Large intestine (tissue), 12 donors: ENCODE data around the gene CNBP. TPM values are rescaled to one million over a fixed set of nuclear protein-coding genes. Genes with fewer than 3 reads are reported as not detected.
A peak's percentile ranks its signal among the peaks of the same experiment; 100 is the strongest.
"Not testable (repeated sequence)": the region's sequence is repeated elsewhere in the genome, so short reads cannot be mapped to it uniquely, and the experiment has no call there.

Source experiments
- DNase-seq, 2 donors: peaks; one replicate each; pipeline versions ENCODE4 v3.0.0 to v3.0.0-alpha.2; 2013
- H3K27ac ChIP-seq: one replicate; pipeline ENCODE4 v1.5.1; 2013; ENCODE audit warnings: low read length
- H3K27me3 ChIP-seq: 2 replicates; pipeline ENCODE4 v1.6.1; 2013; ENCODE audit warnings: low read length; ENCODE audit not compliant: control insufficient read depth, insufficient read depth
- H3K36me3 ChIP-seq: 2 replicates; pipeline ENCODE4 v1.6.1; 2013; ENCODE audit warnings: low read length; ENCODE audit not compliant: control insufficient read depth, insufficient read depth
- H3K4me1 ChIP-seq: one replicate; pipeline ENCODE4 v1.6.1; 2013; ENCODE audit warnings: low read length; ENCODE audit not compliant: control insufficient read depth, insufficient read depth
- H3K4me3 ChIP-seq: one replicate; pipeline ENCODE4 v1.5.1; 2013; ENCODE audit warnings: low read length
- H3K9me3 ChIP-seq: one replicate; pipeline ENCODE4 v1.6.1; 2013; ENCODE audit warnings: mild to moderate bottlenecking, low read depth, low read length, moderate library complexity; ENCODE audit not compliant: control insufficient read depth
- WGBS: methylation state at CpG from one replicate; pipeline ENCODE4 v1.1.5; 2013; ENCODE audit warnings: low lambda C conversion rate; ENCODE audit not compliant: insufficient coverage; 5-methylcytosine and 5-hydroxymethylcytosine counted together
- long read RNA-seq, 11 donors: transcript quantifications; one replicate each; lab custom pipeline, GENCODE V29; 2026
- polyA plus RNA-seq: library from polyadenylated mRNA; unstranded; fragments of 120-200 nt; gene quantifications from one replicate; pipeline ENCODE4 v1.2.1, GENCODE V29; 2013

CNBP gene
- 310 TPM for polyA plus RNA-seq
- long read RNA-seq, donor 1, transcript CNBP-204 (5 exons, 1,641 nt): minor isoform, 14 of 90 reads
- long read RNA-seq, donor 1, transcript CNBP-201 (5 exons, 1,664 nt): minor isoform, 31 of 90 reads
- long read RNA-seq, donor 1, transcript CNBP-207 (5 exons, 1,626 nt): major isoform, 33 of 90 reads
- long read RNA-seq, donor 1, partial matches to known transcripts: 0 of 90 reads
- long read RNA-seq, donor 1, other reads (novel, unspliced or antisense): 7 of 90 reads
- long read RNA-seq, donor 2, transcript CNBP-201 (5 exons, 1,664 nt): major isoform, 74 of 264 reads
- long read RNA-seq, donor 2, transcript CNBP-207 (5 exons, 1,626 nt): minor isoform, 73 of 264 reads
- long read RNA-seq, donor 2, transcript CNBP-209 (2 exons, 641 nt): minor isoform, 5 of 264 reads
- long read RNA-seq, donor 2, transcript CNBP-204 (5 exons, 1,641 nt): minor isoform, 20 of 264 reads
- long read RNA-seq, donor 2, partial matches to known transcripts: 69 of 264 reads
- long read RNA-seq, donor 2, other reads (novel, unspliced or antisense): 18 of 264 reads
- long read RNA-seq, donor 3: 0 reads
- long read RNA-seq, donor 4, transcript CNBP-207 (5 exons, 1,626 nt): major isoform, 11 of 25 reads
- long read RNA-seq, donor 4, transcript CNBP-201 (5 exons, 1,664 nt): minor isoform, 10 of 25 reads
- long read RNA-seq, donor 4, partial matches to known transcripts: 0 of 25 reads
- long read RNA-seq, donor 4, other reads (novel, unspliced or antisense): 0 of 25 reads
- long read RNA-seq, donor 5, transcript CNBP-201 (5 exons, 1,664 nt): minor isoform, 41 of 113 reads
- long read RNA-seq, donor 5, transcript CNBP-204 (5 exons, 1,641 nt): minor isoform, 10 of 113 reads
- long read RNA-seq, donor 5, transcript CNBP-207 (5 exons, 1,626 nt): major isoform, 49 of 113 reads
- long read RNA-seq, donor 5, partial matches to known transcripts: 0 of 113 reads
- long read RNA-seq, donor 5, other reads (novel, unspliced or antisense): 8 of 113 reads
- long read RNA-seq, donor 6, transcript CNBP-204 (5 exons, 1,641 nt): minor isoform, 12 of 159 reads
- long read RNA-seq, donor 6, transcript CNBP-201 (5 exons, 1,664 nt): major isoform, 56 of 159 reads
- long read RNA-seq, donor 6, transcript CNBP-207 (5 exons, 1,626 nt): minor isoform, 49 of 159 reads
- long read RNA-seq, donor 6, transcript CNBP-209 (2 exons, 641 nt): minor isoform, 6 of 159 reads
- long read RNA-seq, donor 6, partial matches to known transcripts: 10 of 159 reads
- long read RNA-seq, donor 6, other reads (novel, unspliced or antisense): 16 of 159 reads
- long read RNA-seq, donor 7, transcript CNBP-204 (5 exons, 1,641 nt): minor isoform, 20 of 105 reads
- long read RNA-seq, donor 7, transcript CNBP-201 (5 exons, 1,664 nt): minor isoform, 32 of 105 reads
- long read RNA-seq, donor 7, transcript CNBP-207 (5 exons, 1,626 nt): major isoform, 34 of 105 reads
- long read RNA-seq, donor 7, partial matches to known transcripts: 5 of 105 reads
- long read RNA-seq, donor 7, other reads (novel, unspliced or antisense): 12 of 105 reads
- long read RNA-seq, donor 8, transcript CNBP-204 (5 exons, 1,641 nt): minor isoform, 19 of 318 reads
- long read RNA-seq, donor 8, transcript CNBP-207 (5 exons, 1,626 nt): minor isoform, 88 of 318 reads
- long read RNA-seq, donor 8, transcript CNBP-206 (4 exons, 1,026 nt): minor isoform, 6 of 318 reads
- long read RNA-seq, donor 8, transcript CNBP-201 (5 exons, 1,664 nt): major isoform, 93 of 318 reads
- long read RNA-seq, donor 8, partial matches to known transcripts: 60 of 318 reads
- long read RNA-seq, donor 8, other reads (novel, unspliced or antisense): 40 of 318 reads
- long read RNA-seq, donor 9, transcript CNBP-204 (5 exons, 1,641 nt): minor isoform, 29 of 178 reads
- long read RNA-seq, donor 9, transcript CNBP-207 (5 exons, 1,626 nt): minor isoform, 50 of 178 reads
- long read RNA-seq, donor 9, transcript CNBP-208 (5 exons, 1,549 nt): minor isoform, 5 of 178 reads
- long read RNA-seq, donor 9, transcript CNBP-201 (5 exons, 1,664 nt): major isoform, 74 of 178 reads
- long read RNA-seq, donor 9, partial matches to known transcripts: 0 of 178 reads
- long read RNA-seq, donor 9, other reads (novel, unspliced or antisense): 13 of 178 reads
- long read RNA-seq, donor 10, transcript CNBP-209 (2 exons, 641 nt): minor isoform, 5 of 234 reads
- long read RNA-seq, donor 10, transcript CNBP-204 (5 exons, 1,641 nt): minor isoform, 28 of 234 reads
- long read RNA-seq, donor 10, transcript CNBP-207 (5 exons, 1,626 nt): minor isoform, 70 of 234 reads
- long read RNA-seq, donor 10, transcript CNBP-201 (5 exons, 1,664 nt): major isoform, 90 of 234 reads
- long read RNA-seq, donor 10, partial matches to known transcripts: 17 of 234 reads
- long read RNA-seq, donor 10, other reads (novel, unspliced or antisense): 15 of 234 reads
- long read RNA-seq, donor 11, transcript CNBP-201 (5 exons, 1,664 nt): major isoform, 58 of 137 reads
- long read RNA-seq, donor 11, transcript CNBP-207 (5 exons, 1,626 nt): minor isoform, 46 of 137 reads
- long read RNA-seq, donor 11, transcript CNBP-204 (5 exons, 1,641 nt): minor isoform, 17 of 137 reads
- long read RNA-seq, donor 11, partial matches to known transcripts: 0 of 137 reads
- long read RNA-seq, donor 11, other reads (novel, unspliced or antisense): 10 of 137 reads

DNA sequence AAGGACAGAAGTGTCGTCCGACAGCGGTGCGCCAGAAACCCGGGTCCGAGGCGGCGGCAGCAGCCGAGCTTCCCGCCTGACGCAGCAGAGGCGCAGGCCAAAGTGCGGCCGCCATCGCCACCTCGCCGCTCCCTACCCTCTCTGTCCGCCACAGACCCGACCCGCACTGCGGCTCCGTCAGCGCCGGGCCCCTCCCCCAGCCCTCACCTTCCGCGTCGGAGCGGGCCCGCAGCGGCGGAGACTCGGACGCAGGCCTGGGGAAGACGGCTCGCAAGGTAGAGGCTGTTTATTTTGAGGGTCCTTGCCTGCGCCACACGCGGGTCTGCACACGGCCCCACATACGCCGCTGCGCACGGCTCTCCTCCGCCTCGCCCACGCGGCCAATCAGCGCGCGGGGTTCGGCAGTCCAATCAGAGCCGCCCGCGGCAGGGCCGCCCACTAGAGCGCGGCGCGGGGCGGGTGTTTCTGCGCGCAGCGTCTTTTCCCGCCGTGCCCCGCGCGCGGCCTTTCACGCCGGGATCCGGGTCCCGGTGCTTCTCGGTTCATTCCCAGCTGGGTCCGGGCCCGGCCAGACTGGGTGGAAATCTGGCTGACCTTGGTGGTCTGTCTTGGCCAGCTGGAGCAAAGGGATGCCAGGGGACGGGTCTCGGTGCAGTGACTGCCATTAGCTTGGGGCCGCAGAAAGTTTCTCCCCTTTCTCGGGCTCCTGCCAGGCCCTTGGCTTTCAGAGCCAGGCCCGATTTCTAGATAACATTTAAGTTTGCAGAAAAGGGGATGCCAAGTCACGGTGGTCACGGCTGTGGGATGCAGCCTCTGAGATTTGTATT, at the start of gene CNBP:
CNBP (minus strand) TSS at position 328 of the 827 bp plus-strand sequence. CDS start 12,139 bp downstream, outside the sequence.
- Histone ChIP-seq H3K27me3 (no peaks in the 10 kb centered on the region), H3K36me3 (peaks cover 5% of the 10 kb centered on the region), H3K4me1 (peaks cover 28% of the 10 kb centered on the region), H3K27ac (peak within 1 kb of the TSS; percentile 98), H3K9me3 (no peaks in the 10 kb centered on the region), H3K4me3 (peak within 1 kb of the TSS; percentile 98)
- peak; percentile 96 to 98 for DNase-seq
- no CpG with 5 or more reads among the region's 83 CpGs for WGBS

DNA sequence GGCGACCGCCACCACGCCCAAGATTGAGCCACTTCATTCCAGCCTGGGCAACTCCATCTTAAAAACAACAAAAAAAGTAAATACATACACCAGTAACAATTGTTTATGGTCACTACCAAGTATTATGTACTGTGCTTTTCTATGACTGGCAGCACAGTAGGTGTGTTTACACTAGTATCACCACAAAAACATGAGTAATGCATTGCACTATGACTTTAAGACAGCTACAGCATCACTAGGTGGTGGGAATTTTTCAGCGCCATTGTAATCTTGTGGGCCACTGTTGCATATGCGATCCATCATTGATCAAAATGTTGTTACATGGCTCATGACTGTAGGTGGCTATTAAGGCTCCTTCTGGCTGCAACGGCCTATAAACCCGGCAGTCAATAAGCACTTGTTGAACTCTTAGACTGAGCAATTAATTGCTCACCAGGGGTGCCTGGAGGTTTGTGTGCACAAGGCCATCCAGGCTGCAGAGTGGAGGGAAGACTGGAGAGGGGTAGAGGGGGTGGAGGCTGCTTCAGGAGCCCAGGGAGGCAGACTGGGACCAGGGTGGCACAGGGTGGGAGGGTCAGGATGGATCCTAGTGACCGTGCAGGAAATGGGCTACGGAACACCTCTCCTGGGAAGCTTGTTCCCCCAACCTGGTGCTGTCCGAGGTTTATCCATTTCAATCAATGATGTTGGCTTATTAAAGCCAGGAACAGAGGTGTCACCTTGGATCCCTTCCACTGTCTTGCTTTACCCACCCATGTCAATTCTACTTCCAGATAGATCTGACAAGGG, 47.8 kb upstream of the CNBP start:
- peak in 1 of 2 donors; percentile 35 for DNase-seq
- H3K4me3 ChIP-seq: no peak overlapping the region
- no peaks in the 10 kb centered on the region for H3K27me3 ChIP-seq
- no peaks in the 10 kb centered on the region for H3K9me3 ChIP-seq
- WGBS: no CpG with 5 or more reads among the region's 10 CpGs
- H3K4me1 ChIP-seq: peaks cover 3% of the 10 kb centered on the region
- no peaks in the 10 kb centered on the region for H3K36me3 ChIP-seq
- no peak overlapping the region for H3K27ac ChIP-seq

DNA sequence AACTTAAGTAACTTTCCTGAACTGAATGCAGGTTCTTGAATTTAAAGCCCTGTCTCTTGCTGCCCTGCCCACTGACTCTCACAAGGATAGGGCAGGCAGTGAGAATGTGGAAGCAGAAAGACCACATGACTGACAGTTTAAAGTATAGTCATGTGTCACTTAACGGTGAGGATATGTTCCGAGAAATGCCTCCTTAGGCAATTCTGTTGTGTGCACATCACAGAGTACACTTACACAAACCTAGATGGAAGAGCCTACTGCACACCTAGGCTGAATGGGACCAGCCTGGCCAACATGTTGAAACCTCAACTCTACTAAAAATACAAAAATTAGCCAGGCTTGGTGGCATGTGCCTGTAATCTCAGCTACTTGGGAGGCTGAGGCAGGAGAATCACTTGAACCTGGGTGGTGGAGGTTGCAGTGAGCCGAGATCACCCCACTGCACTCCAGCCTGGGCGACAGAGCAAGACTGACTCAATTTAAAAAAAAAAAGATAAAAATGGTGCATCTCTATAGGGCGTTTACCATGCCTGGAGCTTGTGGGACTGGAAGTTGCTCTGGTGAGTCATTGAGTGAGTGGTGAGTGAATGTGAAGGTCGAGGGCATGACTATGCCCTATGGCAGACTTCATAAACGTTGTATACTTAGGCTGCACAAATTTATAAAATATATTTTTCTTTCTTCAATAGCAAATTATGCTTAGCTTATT, 46.8 kb upstream of the CNBP start:
- no CpG with 5 or more reads among the region's 7 CpGs for WGBS
- Histone ChIP-seq H3K27me3 (no peaks in the 10 kb centered on the region), H3K9me3 (no peaks in the 10 kb centered on the region), H3K4me1 (peaks cover 3% of the 10 kb centered on the region), H3K36me3 (no peaks in the 10 kb centered on the region), H3K27ac (peak overlapping the region; percentile 40), H3K4me3 (no peak overlapping the region)
- peak; percentile 53 to 61 for DNase-seq

- WGBS: no CpG with 5 or more reads among the region's 11 CpGs
- no peaks in the 10 kb centered on the region for H3K9me3 ChIP-seq
- peak overlapping the region; percentile 23 for H3K27ac ChIP-seq
- no peaks in the 10 kb centered on the region for H3K27me3 ChIP-seq
- H3K4me3 ChIP-seq: no peak overlapping the region
- peak in 1 of 2 donors; percentile 27 for DNase-seq
- H3K36me3 ChIP-seq: no peaks in the 10 kb centered on the region
- peaks cover 3% of the 10 kb centered on the region for H3K4me1 ChIP-seq
Observed at GRCh38 chr3:129228891-129229585, 45.3 kb upstream of the CNBP start.

- Histone ChIP-seq H3K4me3 (no peak overlapping the region), H3K9me3 (no peaks in the 10 kb centered on the region), H3K4me1 (peaks cover 3% of the 10 kb centered on the region), H3K27ac (no peak overlapping the region), H3K36me3 (no peaks in the 10 kb centered on the region), H3K27me3 (no peaks in the 10 kb centered on the region)
- no peak for DNase-seq
- WGBS: 100% methylated on average over 1 of the region's 6 CpGs
Observed at GRCh38 chr3:129226374-129226773, 42.7 kb upstream of the CNBP start.

DNA sequence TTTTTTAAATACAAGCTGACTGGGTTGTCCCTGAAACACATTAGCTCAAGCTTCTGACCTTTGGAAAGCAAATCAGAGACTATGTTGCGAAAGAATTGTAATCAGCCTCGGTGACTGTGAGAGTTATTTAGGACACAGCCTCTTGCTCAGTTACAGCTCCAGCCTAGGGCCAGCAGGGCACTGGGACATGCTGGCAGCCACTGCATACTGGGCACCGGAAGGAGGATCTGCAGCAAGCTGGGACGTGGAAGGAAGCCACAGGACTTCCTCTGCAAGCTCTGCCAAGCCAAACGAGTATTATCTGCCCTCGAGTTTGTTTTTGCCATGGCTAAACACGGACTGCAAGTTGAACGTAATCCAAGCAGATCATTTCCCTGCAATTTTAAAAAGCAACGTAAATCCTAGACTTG, 41.3 kb upstream of the CNBP start:
- Histone ChIP-seq H3K9me3 (no peaks in the 10 kb centered on the region), H3K27me3 (no peaks in the 10 kb centered on the region), H3K36me3 (no peaks in the 10 kb centered on the region), H3K4me3 (peak overlapping the region; percentile 26), H3K4me1 (peaks cover 3% of the 10 kb centered on the region), H3K27ac (peak overlapping the region; percentile 78)
- WGBS: no CpG with 5 or more reads among the region's 9 CpGs
- peak; percentile 90 to 93 for DNase-seq

DNA sequence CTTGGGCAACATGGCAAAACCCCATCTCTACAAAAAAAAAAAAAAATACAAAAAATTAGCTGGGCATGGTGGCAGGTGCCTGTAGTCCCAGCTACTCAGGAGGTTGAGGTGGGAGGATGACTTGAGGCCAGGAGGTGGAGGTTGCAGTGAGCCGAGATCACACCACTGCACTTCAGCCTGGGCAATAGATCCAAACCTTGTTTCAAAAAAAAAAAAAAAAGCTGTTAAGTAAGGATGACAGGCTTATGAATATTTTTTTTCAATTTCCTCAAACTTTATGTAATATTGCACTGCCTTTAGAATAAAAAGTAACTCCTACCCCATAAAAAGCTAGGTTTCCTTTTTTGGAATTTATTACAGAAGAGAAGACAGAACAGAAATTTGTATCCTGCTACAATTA, 40.7 kb upstream of the CNBP start:
- WGBS: no CpG with 5 or more reads among the region's 1 CpG
- H3K36me3 ChIP-seq, H3K4me1 ChIP-seq, H3K9me3 ChIP-seq, H3K4me3 ChIP-seq, DNase-seq, H3K27me3 ChIP-seq: not testable (repeated sequence)
- H3K27ac ChIP-seq: peak overlapping the region; percentile 78
